Esophagus muscularis mucosa (tissue), 4 donors: ENCODE results near the gene OVOL2. TPM values are rescaled to one million over a fixed set of nuclear protein-coding genes. Genes with fewer than 3 reads are reported as not detected.

Experiments
- DNase-seq: peaks from one replicate; pipeline ENCODE4 v3.0.0-alpha.2; 2017; ENCODE audit errors: extremely low spot score
- H3K27ac ChIP-seq, 4 donors: fragments of 200-600 bp; sonication (generic); replicated peaks in 1 of 4; 1 replicate in 3 of 4; 2 replicates in 1 of 4; pipeline ENCODE4 v1.5.1; 2016 to 2019; ENCODE audit warnings: mild to moderate bottlenecking in 1 of 4
- H3K27me3 ChIP-seq, 4 donors: fragments of 200-600 bp; sonication (generic); one replicate each; pipeline versions ENCODE4 v1.5.1 to v1.6.0; 2016 to 2019
- H3K36me3 ChIP-seq, 4 donors: fragments of 200-600 bp; sonication (generic); one replicate each; pipeline ENCODE4 v1.5.1; 2016 to 2019
- H3K4me1 ChIP-seq, 4 donors: fragments of 200-600 bp; sonication (generic); one replicate each; pipeline ENCODE4 v1.5.1; 2016 to 2019
- H3K4me3 ChIP-seq, 4 donors: fragments of 200-600 bp; sonication (generic); 1 replicate in 2 of 4; 2 replicates in 2 of 4; pipeline ENCODE4 v1.5.1; 2016 to 2019; ENCODE audit warnings: mild to moderate bottlenecking in 4 of 4, moderate library complexity in 1 of 4
- H3K9me3 ChIP-seq, 4 donors: fragments of 200-600 bp; sonication (generic); 1 replicate in 3 of 4; 2 replicates in 1 of 4; pipeline ENCODE4 v1.5.1; 2016 to 2019
- EP300 ChIP-seq: sonication (generic); formaldehyde crosslinking; IDR thresholded peaks from one replicate; pipeline ENCODE4 v1.6.1; 2017; ENCODE audit warnings: antibody characterized with exemption
- POLR2A ChIP-seq: fragments of 450-650 bp; IDR thresholded peaks from one replicate; pipeline ENCODE4 v1.6.1; 2017; ENCODE audit warnings: antibody characterized with exemption, moderate library complexity, mild to moderate bottlenecking, low read depth
- POLR2AphosphoS5 ChIP-seq, 2 donors: sonication (generic); formaldehyde crosslinking; IDR thresholded peaks; one replicate each; pipeline ENCODE4 v1.6.1; 2017; ENCODE audit warnings: antibody characterized with exemption in 2 of 2
- WGBS: methylation state at CpG from one replicate; pipeline ENCODE4 v1.1.5; 2018; 5-methylcytosine and 5-hydroxymethylcytosine counted together
- intact Hi-C: fragments of 100-400 bp; cut with DNase I; formaldehyde crosslinking; loops from one replicate; pipeline ENCODE4 v1.15.1; 2023
- total RNA-seq, 4 donors: library from RNA; depleted of rRNA; stranded (reverse); fragments of >200 nt; gene quantifications; one replicate each; pipeline versions ENCODE4 v1.1.0 to v1.2.1, GENCODE V29; 2016
- TF ChIP-seq, protein P1 (sequence below), 3 experiments: fragments of 200-600 bp in 2 of 3; fragments of 450-650 bp in 1 of 3; sonication (generic) in 2 of 3; IDR thresholded peaks; one replicate each; pipeline ENCODE4 v1.5.1; 2017 to 2019; ENCODE audit warnings: antibody characterized with exemption in 3 of 3, mild to moderate bottlenecking in 2 of 3, moderate library complexity in 1 of 3

Gene OVOL2
- total RNA-seq, 4 donors from 2014 or later, result not detected

DNA sequence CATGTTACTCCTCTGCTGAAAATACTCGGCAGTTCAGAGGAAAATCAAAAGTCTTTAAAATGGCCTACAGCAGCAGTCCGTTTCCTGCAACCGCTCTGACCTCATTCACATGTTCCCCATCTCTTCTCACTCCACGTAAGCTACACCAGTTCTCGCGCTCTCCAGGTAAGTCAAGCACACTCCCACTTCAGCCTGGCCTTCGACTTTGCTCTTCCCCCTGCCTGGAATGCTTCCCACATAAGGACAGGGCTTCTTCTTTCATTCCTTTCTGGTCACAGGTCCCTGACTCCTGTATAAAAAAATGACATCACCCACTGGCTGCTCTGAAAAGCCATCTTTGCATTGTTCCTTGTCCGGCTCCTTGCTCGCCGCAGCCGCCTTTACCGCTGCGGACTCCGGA, 46.2 kb downstream of the OVOL2 start:
- intact Hi-C loops, result no loop called here
- Histone ChIP-seq H3K9me3 (no peaks in the 10 kb centered on the region), H3K27me3 (no peaks in the 10 kb centered on the region), H3K4me3 (no peak overlapping the region), H3K27ac (no peak overlapping the region), H3K4me1 (peaks cover 8 to 19% (median 19%) of the 10 kb centered on the region in 4 donors), H3K36me3 (no peaks in the 10 kb centered on the region)
- TF ChIP-seq EP300, result no peak
- TF ChIP-seq, protein P1, sequence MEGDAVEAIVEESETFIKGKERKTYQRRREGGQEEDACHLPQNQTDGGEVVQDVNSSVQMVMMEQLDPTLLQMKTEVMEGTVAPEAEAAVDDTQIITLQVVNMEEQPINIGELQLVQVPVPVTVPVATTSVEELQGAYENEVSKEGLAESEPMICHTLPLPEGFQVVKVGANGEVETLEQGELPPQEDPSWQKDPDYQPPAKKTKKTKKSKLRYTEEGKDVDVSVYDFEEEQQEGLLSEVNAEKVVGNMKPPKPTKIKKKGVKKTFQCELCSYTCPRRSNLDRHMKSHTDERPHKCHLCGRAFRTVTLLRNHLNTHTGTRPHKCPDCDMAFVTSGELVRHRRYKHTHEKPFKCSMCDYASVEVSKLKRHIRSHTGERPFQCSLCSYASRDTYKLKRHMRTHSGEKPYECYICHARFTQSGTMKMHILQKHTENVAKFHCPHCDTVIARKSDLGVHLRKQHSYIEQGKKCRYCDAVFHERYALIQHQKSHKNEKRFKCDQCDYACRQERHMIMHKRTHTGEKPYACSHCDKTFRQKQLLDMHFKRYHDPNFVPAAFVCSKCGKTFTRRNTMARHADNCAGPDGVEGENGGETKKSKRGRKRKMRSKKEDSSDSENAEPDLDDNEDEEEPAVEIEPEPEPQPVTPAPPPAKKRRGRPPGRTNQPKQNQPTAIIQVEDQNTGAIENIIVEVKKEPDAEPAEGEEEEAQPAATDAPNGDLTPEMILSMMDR (IDR thresholded peaks at IDR 0.05), result no peak
- no peak for TF ChIP-seq POLR2AphosphoS5 (IDR thresholded peaks at IDR 0.05)
- WGBS, result 91% methylated on average over 14 of the region's 14 CpGs
- DNase-seq, result no peak

DNA sequence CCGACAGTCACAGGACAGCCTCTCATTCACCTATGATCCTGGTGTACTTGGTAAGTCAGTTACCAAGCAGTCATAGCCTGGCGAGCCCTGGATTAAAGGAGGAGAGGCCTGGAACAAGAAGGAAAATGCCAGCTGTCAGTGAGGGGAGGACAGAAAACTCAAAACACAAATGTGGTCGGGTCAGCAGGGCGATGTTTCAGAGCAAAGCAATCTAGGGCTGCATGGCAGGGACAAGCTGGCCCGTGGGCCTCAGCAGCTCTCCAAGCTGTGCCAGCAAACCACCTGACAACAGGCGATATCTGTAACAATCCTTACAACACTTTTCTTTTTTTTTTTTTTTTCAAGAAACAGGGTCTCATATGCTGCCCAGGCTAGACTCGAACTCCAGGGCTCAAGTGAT, 48.6 kb downstream of the OVOL2 start:
- TF ChIP-seq EP300, result no peak
- no peak for TF ChIP-seq POLR2AphosphoS5 (IDR thresholded peaks at IDR 0.05)
- TF ChIP-seq, protein P1 (IDR thresholded peaks at IDR 0.05), result no peak
- TF ChIP-seq POLR2A, result no peak
- no peak for DNase-seq
- Histone ChIP-seq H3K4me3 (no peak overlapping the region), H3K36me3 (no peaks in the 10 kb centered on the region), H3K27ac (peak overlapping the region in 1 of 4 donors; percentile 11), H3K27me3 (no peaks in the 10 kb centered on the region), H3K4me1 (peaks cover 8 to 43% (median 41%) of the 10 kb centered on the region in 4 donors), H3K9me3 (no peaks in the 10 kb centered on the region)
- intact Hi-C loops, result no loop called here
- WGBS, result 92% methylated on average over 7 of the region's 7 CpGs

DNA sequence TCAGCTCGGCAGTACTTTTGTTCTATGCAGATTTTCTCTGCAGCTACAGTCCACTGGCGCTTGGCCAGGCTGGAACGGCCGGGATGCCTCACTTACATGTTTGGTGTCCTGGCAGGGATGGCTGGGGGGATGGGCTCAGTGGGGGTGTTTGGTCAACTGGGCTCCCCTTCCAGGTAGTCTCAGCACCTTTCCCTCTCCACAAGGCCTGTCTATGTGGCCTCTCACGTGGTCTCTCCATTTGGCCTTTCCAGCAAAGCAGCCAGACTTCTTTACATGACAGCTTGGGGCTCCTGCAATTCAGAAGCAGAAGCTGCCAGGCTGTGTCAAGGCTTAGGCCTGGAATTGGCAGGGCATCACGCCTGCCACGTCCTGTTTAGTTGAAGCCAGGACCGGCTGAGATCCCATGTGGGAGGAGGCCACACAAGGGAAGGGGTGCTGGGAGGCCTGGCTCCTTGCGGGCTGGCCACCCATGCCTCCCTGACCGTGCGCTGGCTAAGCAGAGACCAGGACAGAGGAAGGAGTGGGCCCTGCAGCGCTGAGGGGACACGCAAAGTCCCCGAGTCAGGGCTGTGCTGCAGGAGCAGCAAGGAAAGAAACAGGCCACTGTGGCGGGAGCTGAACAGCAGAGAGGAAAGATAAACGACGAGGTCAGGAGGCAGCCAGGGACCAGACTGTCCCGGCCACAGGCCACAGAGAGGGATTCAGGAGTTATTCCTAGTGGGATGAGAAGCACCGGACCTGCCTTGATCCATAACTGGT, 50.0 kb downstream of the OVOL2 start:
- Histone ChIP-seq H3K4me1 (peaks cover 8 to 50% (median 48%) of the 10 kb centered on the region in 4 donors), H3K27ac (peak overlapping the region; percentile 75 to 86 (median 83)), H3K27me3 (no peaks in the 10 kb centered on the region), H3K36me3 (no peaks in the 10 kb centered on the region), H3K4me3 (no peak overlapping the region), H3K9me3 (no peaks in the 10 kb centered on the region)
- 61% methylated on average over 19 of the region's 19 CpGs for WGBS
- no peak for DNase-seq
- intact Hi-C loops, result no loop called here
- TF ChIP-seq POLR2AphosphoS5 (IDR thresholded peaks at IDR 0.05) (peak in 1 of 2 donors; percentile 8), EP300 (no peak)

DNA sequence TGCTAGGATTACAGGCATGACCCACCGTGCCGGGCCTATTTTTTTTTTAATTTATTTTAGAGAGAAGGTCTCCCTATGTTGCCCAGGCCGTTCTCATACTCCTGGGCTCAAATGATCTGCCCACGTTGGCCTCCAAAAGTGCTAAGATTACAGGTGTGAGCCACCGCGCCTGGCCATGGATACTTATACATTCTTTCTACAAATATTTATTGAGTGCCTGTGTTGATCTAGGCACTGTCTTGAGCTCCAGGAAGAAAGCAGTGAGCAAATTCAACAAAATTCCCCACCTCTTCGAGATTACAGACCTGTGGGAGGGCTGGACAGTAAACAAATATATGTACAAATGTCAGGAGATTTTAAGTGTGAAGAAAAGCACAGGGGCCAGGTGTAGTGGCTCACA, 51.0 kb downstream of the OVOL2 start:
- Histone ChIP-seq H3K4me1 (peaks cover 8 to 56% (median 51%) of the 10 kb centered on the region in 4 donors), H3K27ac (peak overlapping the region; percentile 75 to 86 (median 83)), H3K4me3 (no peak overlapping the region), H3K36me3 (no peaks in the 10 kb centered on the region), H3K27me3 (no peaks in the 10 kb centered on the region), H3K9me3 (no peaks in the 10 kb centered on the region)
- WGBS, result 93% methylated on average over 7 of the region's 7 CpGs
- intact Hi-C loops, result no loop called here
- no peak for DNase-seq
- no peak for TF ChIP-seq POLR2AphosphoS5 (IDR thresholded peaks at IDR 0.05)
- TF ChIP-seq, protein P1 (IDR thresholded peaks at IDR 0.05), result no peak
- TF ChIP-seq EP300, result no peak
- no peak for TF ChIP-seq POLR2A

DNA sequence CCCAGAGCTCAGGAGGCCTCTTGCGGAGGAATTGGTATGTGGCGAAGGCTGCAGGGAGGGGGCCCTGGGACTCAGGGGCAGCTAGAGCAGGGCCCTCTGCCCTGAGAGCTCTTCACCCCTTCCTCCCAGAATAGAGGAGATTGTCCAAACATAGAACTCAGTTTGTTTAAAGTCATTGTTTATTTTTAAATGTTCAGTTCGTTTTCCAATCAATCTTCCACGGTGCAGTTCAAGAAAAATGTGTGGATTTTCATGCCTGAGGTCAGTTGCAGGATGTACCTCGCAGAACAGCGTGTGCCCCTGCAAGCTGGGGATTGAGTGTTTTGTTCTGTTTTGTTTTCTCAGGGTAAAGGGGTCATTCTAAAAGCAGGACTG, 51.7 kb downstream of the OVOL2 start:
- 48% methylated on average over 6 of the region's 6 CpGs for WGBS
- no peaks in the 10 kb centered on the region for H3K27me3 ChIP-seq
- intact Hi-C loops, result no loop called here
- TF ChIP-seq POLR2A (no peak), EP300 (peak; percentile 93), POLR2AphosphoS5 (IDR thresholded peaks at IDR 0.05) (peak; percentile 82 to 88)
- no peaks in the 10 kb centered on the region for H3K9me3 ChIP-seq
- H3K27ac ChIP-seq, result peak overlapping the region; percentile 75 to 86 (median 83)
- H3K4me3 ChIP-seq, result no peak overlapping the region
- DNase-seq, result no peak
- H3K4me1 ChIP-seq, result peaks cover 8 to 63% (median 58%) of the 10 kb centered on the region in 4 donors
- no peaks in the 10 kb centered on the region for H3K36me3 ChIP-seq
